Fibroblast of skin of right quadriceps (primary cell): Measurements from ENCODE around the gene LY6G6F.

Experiments
- DNase-seq: peaks from one replicate; pipeline ENCODE4 v3.0.0-alpha.2; 2013

Gene LY6G6F

DNA sequence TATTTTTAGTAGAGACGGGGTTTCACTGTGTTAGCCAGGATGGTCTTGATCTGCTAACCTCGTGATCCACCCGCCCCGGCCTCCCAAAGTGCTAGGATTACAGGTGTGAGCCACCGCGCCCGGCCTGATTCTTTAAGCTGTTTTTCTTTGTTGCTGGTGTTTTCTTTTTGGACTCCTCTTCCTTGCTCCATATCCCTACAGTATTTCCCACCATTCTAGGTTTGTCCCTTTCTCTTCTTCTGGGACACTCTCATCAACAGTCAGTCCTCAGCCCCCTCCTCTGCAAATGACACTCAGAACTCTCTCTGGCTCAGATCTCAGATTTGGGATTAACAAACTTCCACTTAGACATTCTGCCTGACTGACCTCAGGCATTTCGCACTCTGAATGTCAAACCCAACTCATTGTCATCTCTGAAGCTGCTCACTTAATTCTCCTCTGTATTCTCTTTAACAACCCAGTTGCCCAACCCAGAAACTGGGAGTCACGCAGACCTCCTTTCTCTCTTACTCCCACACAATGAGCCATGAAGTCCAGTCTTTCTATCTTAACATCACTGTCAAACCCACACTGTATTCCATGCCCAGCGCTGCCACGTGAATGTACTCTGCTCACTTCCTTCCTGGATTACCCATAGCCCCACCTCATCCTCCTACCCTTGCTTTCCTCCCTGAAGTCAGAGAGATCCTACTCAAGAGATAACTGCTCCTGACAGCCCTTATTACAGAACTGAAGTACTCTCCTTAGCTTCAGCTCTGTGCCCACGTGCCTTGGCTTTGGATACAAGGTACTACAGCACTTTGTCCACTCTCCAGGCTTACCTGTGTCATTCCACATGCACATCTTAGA lies 19.1 kb downstream of the LY6G6F start:
- no peak for DNase-seq

DNA sequence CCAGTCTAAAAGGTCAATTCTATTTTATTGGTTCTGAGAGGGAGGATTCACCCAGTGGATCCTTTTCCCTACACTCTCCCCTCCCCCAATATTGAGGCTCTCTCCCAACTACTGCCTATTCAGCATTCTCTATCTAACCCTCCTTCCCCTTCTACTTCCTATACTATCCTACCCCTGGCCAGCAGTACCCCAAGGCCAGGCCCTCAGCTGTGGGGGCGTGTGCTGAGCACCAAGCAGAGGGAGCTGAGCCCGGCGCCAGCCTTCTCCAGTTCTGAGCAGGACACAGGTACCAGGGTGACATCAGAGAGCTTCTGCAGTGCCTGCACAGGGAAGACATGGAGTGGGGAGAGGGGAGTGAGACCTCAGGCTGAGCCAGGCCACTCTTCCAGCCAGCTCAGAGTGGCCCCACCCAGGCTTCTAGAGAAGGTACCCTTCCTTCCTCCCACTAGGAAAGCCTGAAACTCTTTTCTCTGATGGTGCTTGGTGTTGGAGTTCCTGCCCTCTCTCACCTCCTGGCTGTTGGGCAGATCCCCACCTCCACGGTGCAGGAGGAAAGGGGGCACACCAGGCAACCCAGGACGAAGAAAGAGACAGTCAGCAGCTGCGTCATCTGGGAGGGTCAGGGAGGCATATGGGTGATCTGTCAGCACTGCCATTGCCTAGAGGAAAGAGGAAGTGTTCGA lies 20.5 kb downstream of the LY6G6F start:
- DNase-seq: no peak

- DNase-seq: no peak
These were observed 21.3 kb downstream of the LY6G6F start for GRCh38 chr6:31727717-31728671.

DNA sequence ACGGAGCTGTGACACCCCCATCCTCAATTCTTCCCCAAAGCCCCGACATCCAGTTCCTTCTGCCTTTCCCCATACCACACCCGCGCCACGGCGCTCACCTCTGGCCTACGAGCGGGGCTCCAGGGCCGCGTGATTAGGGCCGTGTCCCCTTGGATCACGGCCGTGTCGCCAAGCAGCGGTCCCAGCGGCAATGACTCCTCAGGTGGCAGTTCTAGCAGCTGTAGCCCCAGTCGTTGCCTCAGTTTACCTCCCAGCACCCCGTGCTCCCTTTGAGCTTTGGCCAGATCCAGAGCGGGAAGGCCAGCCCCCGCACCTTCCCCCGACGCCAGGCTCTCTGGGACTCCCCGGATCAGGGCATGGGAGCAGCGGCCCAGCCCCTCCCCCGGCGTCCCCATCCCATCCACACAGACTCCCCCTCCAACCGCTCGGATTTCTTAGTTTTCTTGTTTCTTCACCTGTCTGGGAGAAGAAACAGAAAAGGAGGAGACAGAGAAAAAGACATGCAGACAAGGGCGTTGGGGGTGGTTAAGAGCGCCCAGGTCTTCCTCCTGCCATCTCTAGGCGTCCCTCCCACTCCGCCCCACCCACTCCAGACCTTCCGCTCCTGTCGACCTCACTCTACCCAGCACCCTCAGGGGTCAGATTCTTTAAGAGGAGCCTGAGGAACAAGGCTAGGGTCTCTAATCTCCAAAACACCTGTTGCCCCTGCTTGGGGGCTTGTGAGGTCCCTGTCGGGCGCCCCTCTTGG lies 22.3 kb downstream of the LY6G6F start, which contains the start of gene DDAH2:
TSS of gene DDAH2 (minus strand) at position 533 of the 748 bp plus-strand sequence. CDS start at position 395, 138 bp downstream.
- DNase-seq: no peak

DNA sequence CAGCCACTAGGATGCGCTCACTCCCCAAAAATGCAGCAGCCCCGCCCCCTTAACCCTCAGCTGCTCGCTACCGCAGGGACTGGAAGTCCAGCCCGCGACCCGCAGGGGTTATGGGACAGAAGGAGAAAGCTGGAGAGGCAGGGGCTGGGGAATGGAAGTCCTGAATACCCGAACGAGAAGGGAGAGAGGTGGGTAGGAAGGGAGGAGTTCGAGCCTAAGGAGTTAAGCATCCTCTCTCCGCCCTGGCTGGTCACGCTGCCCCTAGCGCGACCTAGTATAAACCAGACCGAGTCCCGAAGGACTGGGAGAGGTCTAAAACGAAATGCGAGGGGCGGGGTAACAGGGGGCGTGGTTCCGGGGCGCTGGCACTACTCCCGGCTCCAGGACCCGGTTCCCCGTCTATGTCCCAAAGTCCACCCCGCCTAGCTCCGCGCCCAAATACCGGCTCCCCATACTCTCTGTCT lies 22.9 kb downstream of the LY6G6F start:
- peak; percentile 79 for DNase-seq

DNA sequence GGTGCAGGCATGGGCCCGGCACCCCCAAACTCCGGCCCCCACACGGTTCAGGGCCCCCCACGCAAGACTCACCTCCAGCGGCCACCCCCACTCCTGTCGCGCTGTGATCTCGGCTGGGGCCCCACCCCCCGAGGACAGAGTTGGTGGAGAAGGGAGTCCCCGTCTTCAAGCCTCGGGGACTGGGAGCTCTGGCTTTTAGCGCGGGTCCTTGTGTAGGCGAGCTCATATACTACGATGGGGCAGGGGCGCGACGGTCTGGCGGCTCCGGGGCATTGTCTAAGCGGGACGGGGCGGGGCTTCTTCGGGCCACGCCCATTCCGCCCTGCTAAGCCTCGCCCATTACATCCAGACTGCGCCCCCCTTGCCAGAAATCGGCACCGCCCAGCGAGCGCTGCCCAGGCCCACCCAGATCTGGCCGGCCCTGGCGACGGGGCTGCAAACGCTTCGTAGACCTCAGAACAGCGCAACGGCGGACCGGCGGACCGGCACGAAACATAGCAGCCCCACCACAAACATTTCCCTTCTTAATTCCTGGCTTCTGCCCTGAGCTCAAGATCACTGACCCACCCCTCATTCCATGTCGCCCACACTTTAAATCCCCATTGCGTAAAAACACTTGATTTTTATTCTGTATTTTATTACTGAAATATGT lies 23.4 kb downstream of the LY6G6F start:
- DNase-seq: peak; percentile 90

DNA sequence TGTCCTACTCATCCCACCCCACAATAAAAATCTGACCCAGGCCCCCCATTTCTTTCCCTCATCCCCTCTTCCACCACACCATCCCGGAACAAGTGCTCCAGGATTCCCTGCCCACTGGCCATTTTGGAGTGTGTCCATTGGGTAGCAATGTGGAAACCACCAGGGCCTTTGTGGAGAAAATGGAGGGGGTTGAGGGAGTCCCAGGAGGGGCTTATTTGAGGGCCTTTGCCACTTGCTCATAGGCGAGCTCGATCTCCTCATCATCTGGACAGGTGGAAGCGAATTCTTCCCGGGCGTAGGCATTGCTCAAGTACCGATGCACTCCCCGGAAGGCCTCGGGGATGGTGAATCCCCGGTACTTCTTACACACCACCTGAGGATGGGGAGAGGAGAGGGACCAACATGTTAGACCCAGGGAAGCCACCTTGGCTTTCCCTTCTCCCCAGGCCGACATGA lies 24.0 kb downstream of the LY6G6F start:
- DNase-seq: no peak

DNA sequence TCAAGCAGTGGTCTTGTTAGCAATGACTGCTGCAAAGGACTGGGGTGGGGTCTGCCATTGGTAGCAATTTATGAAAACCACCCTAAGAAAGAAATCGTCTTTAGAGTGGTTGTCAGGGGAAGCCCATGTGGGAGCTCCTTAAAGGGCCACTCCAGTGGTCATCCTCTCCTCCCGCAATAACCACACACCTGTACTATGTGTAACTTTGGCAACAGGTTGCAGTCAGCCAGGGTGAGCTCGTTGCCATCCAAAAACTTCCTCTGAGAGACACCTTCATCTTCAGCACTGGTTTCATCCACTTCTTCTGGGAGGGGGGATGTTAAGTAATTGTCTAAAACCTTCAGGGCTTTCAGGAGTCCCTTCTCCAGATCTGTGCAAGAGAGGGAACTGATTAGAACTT lies 25.4 kb downstream of the LY6G6F start:
- no peak for DNase-seq

DNA sequence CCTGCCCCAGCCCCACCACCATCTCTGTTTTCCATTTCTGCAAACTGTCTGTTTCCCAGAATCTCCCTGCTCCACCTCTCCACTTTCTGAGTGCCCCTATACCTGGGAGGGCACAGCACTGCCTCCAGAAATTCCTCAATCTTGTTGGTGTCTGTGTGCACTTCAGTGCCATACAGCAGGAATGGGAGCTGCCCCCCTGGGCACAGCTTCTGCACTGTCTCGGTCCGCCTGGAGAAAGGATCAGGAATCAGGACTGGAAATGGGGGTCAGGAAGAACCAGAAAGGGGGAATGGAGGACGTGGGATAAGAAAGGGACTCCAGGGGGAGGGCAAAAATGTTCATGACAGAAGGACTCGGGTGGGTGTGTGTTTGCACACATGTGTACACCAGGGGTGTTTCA lies 27.1 kb downstream of the LY6G6F start:
- no peak for DNase-seq

DNA sequence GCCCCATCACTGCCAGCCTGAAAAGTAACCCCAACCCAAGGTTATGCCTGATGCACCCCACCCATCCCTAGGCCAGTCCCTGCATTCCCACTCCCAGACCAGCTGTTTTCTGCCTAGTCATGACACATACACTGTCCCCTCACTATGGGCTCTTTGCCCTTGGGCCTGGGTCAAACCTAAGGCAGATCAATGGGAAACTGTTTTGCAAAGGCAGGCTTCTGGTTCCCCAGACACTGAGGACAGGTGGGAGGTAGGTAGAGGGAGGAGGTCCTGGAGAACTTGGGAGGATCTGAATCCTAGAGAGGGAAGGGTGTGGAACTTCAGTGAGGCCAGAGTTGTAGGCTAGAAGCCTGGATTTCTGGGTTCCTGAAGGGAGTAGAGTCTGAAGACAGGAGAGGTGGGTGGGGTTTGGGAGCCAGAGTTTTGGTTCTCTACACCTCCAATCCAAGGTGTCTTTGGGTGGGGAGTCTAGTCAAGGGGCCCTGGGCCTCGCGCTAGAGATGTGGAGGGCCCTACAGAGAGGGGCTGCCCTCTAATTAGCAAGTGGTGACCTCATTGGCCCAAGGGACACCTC lies 27.7 kb downstream of the LY6G6F start:
- no peak for DNase-seq

DNA sequence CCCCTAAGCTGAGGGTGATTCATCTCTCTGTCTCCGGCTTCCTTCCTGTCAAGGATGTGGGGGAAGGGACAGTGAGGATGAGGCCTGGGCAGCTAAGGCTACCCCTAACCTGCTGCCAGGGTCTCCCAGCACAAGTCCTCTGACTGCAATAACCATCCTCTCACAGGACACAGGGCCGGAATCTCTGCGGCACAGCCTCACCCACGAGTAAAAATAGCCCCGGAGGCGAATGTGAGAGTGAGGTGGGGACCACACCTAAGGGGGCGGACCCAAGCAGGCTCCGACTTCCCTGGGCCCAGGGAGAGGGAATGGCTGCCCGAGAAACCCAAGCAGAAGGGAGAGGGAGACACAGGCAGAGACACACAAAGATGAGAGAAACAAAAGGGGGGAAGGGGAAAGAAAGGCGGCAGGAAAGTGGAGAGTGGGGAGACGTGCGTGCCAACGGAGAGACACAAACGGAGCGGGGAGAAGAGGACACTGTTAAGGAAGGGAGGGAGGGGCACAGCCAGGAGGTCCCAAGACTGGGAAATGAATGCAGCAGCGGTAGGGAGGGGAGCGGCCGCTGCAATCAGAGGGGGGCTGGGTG lies 28.2 kb downstream of the LY6G6F start:
- DNase-seq: peak; percentile 82

DNA sequence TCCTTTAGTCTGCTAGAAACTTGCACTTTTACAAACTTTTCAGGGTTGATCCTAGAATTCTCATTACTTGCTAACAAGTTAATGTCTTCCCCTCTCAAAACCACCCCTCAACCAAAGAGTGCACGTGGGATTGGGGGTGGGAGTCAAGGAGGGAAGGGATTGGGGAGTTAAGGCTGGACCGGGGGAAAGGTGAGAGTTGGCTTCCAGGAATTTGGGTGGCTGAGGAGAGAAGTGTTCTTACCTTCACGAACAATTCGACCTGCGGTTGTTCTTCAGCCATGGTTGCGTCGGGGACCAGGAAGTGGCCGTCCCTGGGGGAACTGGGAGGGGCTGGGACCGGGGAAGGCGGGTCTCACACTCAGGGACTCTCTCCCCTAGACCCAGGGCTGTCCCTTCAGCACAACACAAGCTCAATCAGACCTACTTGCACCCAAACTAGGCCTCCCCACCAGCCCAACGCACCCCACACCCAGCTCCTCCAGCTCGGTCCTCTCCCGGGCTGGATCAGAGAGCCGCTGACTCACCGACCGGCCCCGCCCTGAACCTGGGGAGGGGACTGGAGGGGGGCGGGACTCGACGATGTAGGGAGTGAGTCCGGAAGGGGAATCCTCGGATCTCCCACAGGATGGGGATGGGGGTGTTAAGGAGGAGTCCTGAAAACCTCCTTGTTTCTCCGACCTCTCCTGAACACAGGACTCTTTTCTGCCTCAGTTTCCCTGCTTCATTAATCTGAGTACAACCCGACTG lies 29.5 kb downstream of the LY6G6F start, which contains the start of gene CLIC1:
TSS of gene CLIC1 (minus strand) at position 510 of the 747 bp plus-strand sequence. CDS start at position 280, 230 bp downstream.
- peak; percentile 87 for DNase-seq

DNA sequence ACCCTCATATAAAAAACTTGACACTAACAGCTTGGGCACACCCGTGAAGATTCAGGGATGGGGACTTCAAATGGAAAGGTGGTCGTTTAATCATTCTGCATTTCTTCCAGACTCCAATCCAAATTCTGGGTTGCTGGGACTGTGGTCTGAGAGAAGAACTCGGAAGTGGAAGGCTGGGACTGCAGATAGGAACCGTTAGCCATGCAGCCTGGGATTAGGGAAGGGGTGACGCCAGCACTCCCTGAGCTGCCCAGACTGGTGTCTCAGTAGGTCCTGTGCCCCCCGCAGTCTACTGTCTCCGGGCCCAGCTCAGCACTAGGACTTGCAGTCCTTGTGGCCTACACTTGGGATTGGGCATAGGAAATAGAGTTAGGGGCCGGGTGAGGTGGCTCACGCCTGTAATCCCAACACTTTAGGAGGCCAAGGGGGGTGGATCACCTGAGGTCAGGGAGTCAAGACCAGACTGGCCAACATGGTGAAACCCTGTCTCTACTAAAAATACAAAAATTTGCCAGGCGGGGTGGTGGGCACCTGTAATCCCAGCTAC lies 30.2 kb downstream of the LY6G6F start:
- no peak for DNase-seq

DNA sequence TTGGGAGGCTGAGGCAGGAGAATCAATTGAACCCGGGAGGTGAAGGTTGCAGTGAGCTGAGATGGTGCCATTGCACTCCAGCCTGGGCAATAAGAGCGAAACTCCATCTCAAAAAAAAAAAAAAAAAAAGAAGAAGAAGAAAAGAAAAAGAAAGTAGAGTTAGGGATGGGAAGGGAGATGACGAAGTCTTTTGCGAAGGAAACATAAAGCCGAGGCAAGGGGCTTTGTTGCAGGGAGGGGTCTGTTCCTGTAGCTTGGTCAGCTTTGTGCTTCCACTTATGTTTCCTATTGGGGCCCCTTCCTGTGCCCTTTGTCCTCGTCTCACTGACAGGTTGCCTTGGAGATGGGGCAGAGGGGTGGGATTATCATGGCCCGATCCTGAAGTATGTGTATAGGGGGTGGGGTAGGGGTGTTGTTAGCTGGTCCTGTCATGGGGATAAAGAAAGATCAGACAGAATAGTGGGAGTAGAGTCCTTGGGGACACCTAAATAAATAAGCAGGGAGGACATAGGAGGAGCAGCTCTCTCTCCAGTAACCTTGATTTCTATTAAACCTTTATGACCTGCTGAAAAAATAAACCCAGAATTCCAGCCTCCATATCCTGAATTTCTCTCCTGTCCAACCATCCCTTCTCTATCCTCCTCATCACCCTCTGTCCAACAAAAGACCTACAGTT lies 30.8 kb downstream of the LY6G6F start:
- peak; percentile 34 for DNase-seq

DNA sequence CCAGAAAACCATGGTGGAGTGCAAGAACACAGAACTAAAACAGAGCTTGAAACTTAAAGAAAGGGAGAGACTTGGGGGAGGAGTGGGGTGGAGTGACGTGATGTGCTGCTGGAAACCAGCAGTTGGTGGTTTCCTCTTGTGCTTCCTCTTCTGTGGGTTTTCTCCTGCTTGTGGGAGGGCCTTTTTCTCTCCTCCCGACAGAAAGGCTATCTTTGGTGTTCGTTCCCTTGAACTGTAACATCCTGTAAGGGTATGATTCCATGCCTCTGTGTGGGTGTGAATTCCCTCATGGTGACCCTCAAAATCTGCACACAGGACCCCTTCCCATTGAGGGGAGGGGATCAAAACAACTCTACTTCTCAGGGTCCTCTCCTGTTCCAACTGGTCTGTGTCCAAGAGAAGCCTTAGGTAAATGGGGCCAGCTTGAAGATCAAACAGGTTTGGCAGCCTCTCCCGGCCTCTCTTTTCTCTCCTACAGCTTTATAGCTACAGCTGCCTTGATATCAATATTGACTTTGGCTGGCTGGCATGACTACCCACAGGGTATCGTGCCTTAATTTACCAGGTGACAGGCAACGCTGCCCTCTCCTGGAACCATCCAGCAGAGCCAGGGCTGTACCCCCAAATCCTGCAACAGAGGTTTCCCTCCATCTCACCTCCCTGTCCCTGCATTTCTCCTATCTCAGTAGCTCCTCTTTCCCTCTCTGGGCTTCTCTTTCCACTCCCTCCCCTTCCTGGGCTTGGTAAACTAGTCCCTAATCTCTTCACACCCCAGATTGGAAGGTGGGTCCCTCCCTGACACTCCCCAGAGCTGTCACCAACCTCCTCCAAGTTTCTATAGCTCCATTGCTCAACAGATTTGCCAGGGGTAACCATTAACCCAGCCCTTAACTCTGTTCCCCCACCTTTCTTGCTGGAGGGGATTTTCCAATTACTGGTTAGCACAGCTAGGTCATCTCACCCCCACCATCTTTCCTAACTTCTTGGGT lies 31.6 kb downstream of the LY6G6F start:
- peak; percentile 85 for DNase-seq

DNA sequence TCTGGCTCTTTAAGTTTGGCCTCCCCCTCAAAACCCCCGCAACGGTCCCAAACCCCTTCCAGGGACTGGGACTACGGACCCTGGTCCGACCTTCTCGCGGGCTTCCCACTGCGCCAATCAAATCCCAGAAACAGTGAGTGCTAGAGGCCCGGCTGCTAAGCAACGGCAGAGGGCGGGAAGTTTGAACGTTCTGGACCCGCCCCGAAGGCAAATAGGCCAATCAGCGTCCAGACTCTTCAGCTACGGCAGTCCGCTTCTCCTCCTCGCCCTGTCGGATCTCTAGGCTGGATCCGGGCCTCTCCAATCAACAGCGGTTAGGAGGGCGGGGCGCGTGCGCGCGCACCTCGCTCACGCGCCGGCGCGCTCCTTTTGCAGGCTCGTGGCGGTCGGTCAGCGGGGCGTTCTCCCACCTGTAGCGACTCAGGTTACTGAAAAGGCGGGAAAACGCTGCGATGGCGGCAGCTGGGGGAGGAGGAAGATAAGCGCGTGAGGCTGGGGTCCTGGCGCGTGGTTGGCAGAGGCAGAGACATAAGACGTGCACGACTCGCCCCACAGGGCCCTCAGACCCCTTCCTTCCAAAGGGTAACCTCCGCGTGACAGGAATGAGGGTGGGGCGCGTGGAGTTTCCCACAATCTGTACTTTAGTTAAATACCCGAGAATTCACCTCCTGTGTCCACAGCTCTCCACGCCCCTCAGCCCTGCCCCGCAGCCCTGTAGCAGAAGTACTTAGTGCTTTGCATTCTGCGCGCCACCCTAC lies 33.2 kb downstream of the LY6G6F start, which contains the start of gene MSH5:
TSS of gene MSH5 (plus strand) at position 367 of the 758 bp plus-strand sequence. CDS start 462 bp downstream, outside the sequence.
- peak; percentile 99 for DNase-seq
